Naive thymus-derived CD4-positive, alpha-beta T cell (primary cell): Measurements from ENCODE around the gene MOSMO. TPM values are rescaled to one million over a fixed set of nuclear protein-coding genes. Genes with fewer than 3 reads are reported as not detected.

Experiments used
- ATAC-seq: fragments of 150-1000 bp; cut with Tn5 transposase; 2 replicates; pipeline ENCODE4 v1.10.0; 2021; ENCODE audit warnings: mild to moderate bottlenecking, moderate library complexity
- CTCF ChIA-PET: fragments of 350-600 bp; sonication (Branson Sonifier 250); formaldehyde crosslinking; loops from one replicate; lab custom pipeline; 2021; ENCODE audit warnings: antibody characterized with exemption; lab: Charles Lee
- POLR2A ChIA-PET: fragments of 350-600 bp; sonication (Branson Sonifier 250); formaldehyde crosslinking; loops from one replicate; lab custom pipeline; 2021; ENCODE audit warnings: antibody characterized with exemption, inconsistent platforms; lab: Charles Lee
- DNase-seq, 9 donors: peaks; one replicate each; pipeline versions ENCODE4 v3.0.0 to v3.0.0-alpha.2; 2020 to 2022; ENCODE audit warnings: mixed read lengths in 1 of 9
- H3K27ac ChIP-seq: one replicate; pipeline ENCODE4 v1.7.0; 2013; ENCODE audit warnings: mild to moderate bottlenecking, low read depth, low read length, moderate library complexity
- H3K27me3 ChIP-seq, 2 donors: one replicate each; pipeline ENCODE4 v1.7.0; 2013; ENCODE audit warnings: low read length in 2 of 2, mild to moderate bottlenecking in 2 of 2, moderate library complexity in 2 of 2; ENCODE audit not compliant: control insufficient read depth in 2 of 2, insufficient read depth in 2 of 2
- H3K36me3 ChIP-seq, 3 experiments: 1 replicate in 2 of 3; 2 replicates in 1 of 3; pipeline ENCODE4 v1.7.0; 2013; ENCODE audit warnings: low read length in 3 of 3, mild to moderate bottlenecking in 3 of 3, moderate library complexity in 1 of 3; ENCODE audit not compliant: insufficient read depth in 3 of 3, control insufficient read depth in 2 of 3
- H3K4me1 ChIP-seq, 2 donors: one replicate each; pipeline ENCODE4 v1.7.0; 2013; ENCODE audit warnings: low read length in 2 of 2, mild to moderate bottlenecking in 2 of 2, moderate library complexity in 1 of 2; ENCODE audit not compliant: control insufficient read depth in 2 of 2, insufficient read depth in 2 of 2
- H3K4me3 ChIP-seq: 2 replicates; pipeline ENCODE4 v1.7.0; 2013; ENCODE audit warnings: mild to moderate bottlenecking, low read length
- H3K9me3 ChIP-seq, 3 experiments: 1 replicate in 2 of 3; 2 replicates in 1 of 3; pipeline ENCODE4 v1.7.0; 2013; ENCODE audit warnings: low read length in 3 of 3; ENCODE audit not compliant: control insufficient read depth in 2 of 3
- H3K27ac Mint-ChIP-seq, 9 donors: one replicate each; pipeline ENCODE4 v1.8.0; 2020 to 2022; ENCODE audit warnings: mixed read lengths in 9 of 9, mild to moderate bottlenecking in 8 of 9, moderate library complexity in 5 of 9, inconsistent platforms in 2 of 9
- H3K27me3 Mint-ChIP-seq, 5 donors: one replicate each; pipeline ENCODE4 v1.8.0; 2021 to 2022; ENCODE audit warnings: mixed read lengths in 5 of 5, mild to moderate bottlenecking in 1 of 5
- H3K36me3 Mint-ChIP-seq, 5 donors: one replicate each; pipeline ENCODE4 v1.8.0; 2020 to 2022; ENCODE audit warnings: mixed read lengths in 5 of 5, mild to moderate bottlenecking in 3 of 5, inconsistent platforms in 1 of 5
- H3K4me1 Mint-ChIP-seq, 7 donors: one replicate each; pipeline ENCODE4 v1.8.0; 2020 to 2022; ENCODE audit warnings: mixed read lengths in 7 of 7, mild to moderate bottlenecking in 3 of 7, inconsistent platforms in 1 of 7
- H3K4me3 Mint-ChIP-seq, 10 donors: one replicate each; pipeline ENCODE4 v1.8.0; 2020 to 2022; ENCODE audit warnings: mild to moderate bottlenecking in 10 of 10, mixed read lengths in 10 of 10, moderate library complexity in 6 of 10, inconsistent platforms in 2 of 10
- H3K9me3 Mint-ChIP-seq, 11 donors: one replicate each; pipeline ENCODE4 v1.8.0; 2020 to 2022; ENCODE audit warnings: mixed read lengths in 11 of 11, mild to moderate bottlenecking in 4 of 11, inconsistent platforms in 1 of 11, moderate library complexity in 1 of 11
- intact Hi-C, 2 donors: fragments of 100-400 bp; cut with micrococcal nuclease; formaldehyde crosslinking; loops; one replicate each; pipeline ENCODE4 v1.15.1; 2023
- polyA plus RNA-seq, 2 donors: library from polyadenylated mRNA; unstranded; fragments of 300-500 nt; fragmentation: Illumina TruSeq; gene quantifications; one replicate each; pipeline ENCODE4 v1.2.3, GENCODE V29; 2021
- total RNA-seq, 6 experiments: library from RNA in 5 of 6; stranded (reverse) in 5 of 6; gene quantifications; 1 replicate in 5 of 6; 2 replicates in 1 of 6; pipeline ENCODE4 v1.2.3 and lab custom pipeline; 2021 to 2026

The MOSMO gene
- total and polyA plus RNA-seq, 7 experiments from 2014 or later, result 2.8 to 24.0 (median 9.9) TPM

DNA sequence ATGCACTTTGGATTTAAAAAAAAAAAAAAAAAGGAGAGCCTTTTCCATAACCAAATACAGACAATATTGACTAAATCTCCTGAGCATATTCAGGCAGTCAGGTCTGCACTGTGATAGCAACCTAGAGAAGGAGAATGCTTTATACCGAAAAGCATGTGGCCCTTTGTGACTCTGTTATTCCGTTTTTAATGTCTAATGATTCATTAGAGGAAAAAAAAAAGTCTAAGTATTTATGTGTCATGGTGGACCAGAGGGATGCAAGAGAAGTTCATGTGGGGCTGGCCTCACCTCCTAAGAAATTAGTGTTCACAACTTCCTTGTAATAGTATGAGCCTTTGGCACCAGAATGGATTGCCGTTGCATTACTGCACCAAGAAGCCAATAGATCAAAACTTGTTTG, 73.1 kb downstream of the MOSMO start:
- POLR2A ChIA-PET, result no interaction called here
- H3K36me3 Mint-ChIP-seq, result peaks cover 3 to 20% (median 5%) of the 10 kb centered on the region in 5 donors
- intact Hi-C loops, result no loop called here

DNA sequence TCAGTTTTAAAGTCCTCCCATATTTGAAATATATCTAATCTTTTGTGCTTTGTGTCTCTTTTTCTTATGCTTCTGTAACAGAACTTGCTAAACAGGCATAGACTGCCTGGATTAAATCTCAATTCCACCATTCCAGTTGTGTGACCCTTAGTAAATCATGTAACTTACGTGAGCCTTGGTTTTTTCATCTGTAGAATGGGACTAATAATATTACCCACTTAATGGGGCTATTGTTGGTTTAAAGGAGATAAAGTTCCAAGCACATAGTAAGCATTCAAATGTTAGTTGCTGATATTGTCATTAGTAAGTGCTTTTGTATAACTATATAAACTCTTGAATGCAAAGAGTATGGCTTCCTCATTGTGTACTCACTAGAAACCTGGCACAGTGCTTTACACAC, 78.5 kb downstream of the MOSMO start:
- ChIA-PET CTCF (no interaction called here), POLR2A (no interaction called here)
- H3K4me3 Mint-ChIP-seq, result no peak overlapping the region
- H3K4me1 Mint-ChIP-seq, result peaks cover 0 to 2% (median 0%) of the 10 kb centered on the region in 7 donors
- Histone ChIP-seq H3K27me3 (no peaks in the 10 kb centered on the region), H3K4me3 (no peak overlapping the region), H3K36me3 (peaks cover 0 to 4% (median 3%) of the 10 kb centered on the region in 3 experiments), H3K27ac (no peak overlapping the region), H3K4me1 (no peaks in the 10 kb centered on the region), H3K9me3 (no peaks in the 10 kb centered on the region)
- intact Hi-C loops, result no loop called here
- DNase-seq (no peak), ATAC-seq (no peak)
- no peaks in the 10 kb centered on the region for H3K27me3 Mint-ChIP-seq
- no peaks in the 10 kb centered on the region for H3K9me3 Mint-ChIP-seq
- H3K36me3 Mint-ChIP-seq, result peaks cover 5 to 25% (median 8%) of the 10 kb centered on the region in 5 donors
- peak overlapping the region in 1 of 9 donors; percentile 57 for H3K27ac Mint-ChIP-seq

More for the DNA sequence above, 73.1 kb downstream of the MOSMO start:
- Histone ChIP-seq H3K27me3 (no peaks in the 10 kb centered on the region), H3K4me3 (no peak overlapping the region), H3K4me1 (no peaks in the 10 kb centered on the region), H3K9me3 (no peaks in the 10 kb centered on the region), H3K27ac (no peak overlapping the region), H3K36me3 (peaks cover 0 to 4% (median 0%) of the 10 kb centered on the region in 3 experiments)
- H3K27ac Mint-ChIP-seq, result no peak overlapping the region
- H3K4me3 Mint-ChIP-seq, result no peak overlapping the region
- H3K9me3 Mint-ChIP-seq, result no peaks in the 10 kb centered on the region
- H3K27me3 Mint-ChIP-seq, result no peaks in the 10 kb centered on the region
- ATAC-seq, result no peak
- peaks cover 0 to 5% (median 0%) of the 10 kb centered on the region in 7 donors for H3K4me1 Mint-ChIP-seq
- no peak for DNase-seq
- CTCF ChIA-PET, result no interaction called here

DNA sequence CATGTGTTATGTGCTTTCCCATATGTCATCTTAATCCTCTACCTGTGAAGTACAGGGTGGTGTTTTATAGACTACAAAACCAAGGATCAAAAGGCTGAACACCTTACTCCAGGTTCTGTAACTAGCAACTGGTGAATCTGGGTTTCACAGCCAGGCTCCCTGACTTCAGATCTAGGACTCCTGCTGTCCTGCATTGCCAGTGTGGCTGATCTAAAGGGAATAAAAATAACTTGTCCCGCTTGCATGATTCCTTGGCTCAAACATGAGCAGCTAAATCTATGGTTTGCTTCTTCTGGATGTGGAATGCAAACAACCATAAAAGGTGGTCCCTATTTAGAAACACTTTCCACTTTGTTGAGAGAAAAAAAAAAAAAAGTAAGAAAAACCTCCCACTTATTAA, 80.7 kb downstream of the MOSMO start:
- H3K27ac Mint-ChIP-seq, result no peak overlapping the region
- CTCF ChIA-PET, result no interaction called here
- H3K4me3 ChIP-seq, result no peak overlapping the region

DNA sequence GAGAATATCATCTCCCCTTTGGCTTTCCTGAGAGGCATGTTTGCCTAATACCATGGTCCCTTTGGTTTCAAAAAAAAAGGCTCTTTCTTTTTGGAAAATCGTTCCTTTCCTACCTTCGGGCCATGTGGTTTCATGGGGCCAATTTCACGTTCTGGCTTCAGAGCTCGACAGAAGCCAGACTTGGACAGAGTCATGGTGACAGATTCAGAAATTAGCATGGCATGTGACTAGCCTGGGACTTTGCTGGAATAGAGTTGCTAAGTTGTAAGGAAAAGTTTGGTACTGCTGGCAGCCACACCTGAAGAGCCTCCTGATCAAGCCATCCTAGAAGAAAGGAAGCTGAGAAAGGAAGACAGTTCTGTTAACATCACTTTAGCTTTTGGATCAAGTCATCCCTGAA, 82.0 kb downstream of the MOSMO start:
- Histone ChIP-seq H3K27ac (no peak overlapping the region), H3K27me3 (no peaks in the 10 kb centered on the region), H3K4me3 (no peak overlapping the region), H3K4me1 (no peaks in the 10 kb centered on the region), H3K36me3 (peaks cover 0 to 3% (median 0%) of the 10 kb centered on the region in 3 experiments), H3K9me3 (no peaks in the 10 kb centered on the region)
- ChIA-PET CTCF (interaction anchor here (0.6 to 1.6 kb wide), 4 partner anchors 9 to 1148 kb away, joined by 3 to 6 read pairs (median 4); partner anchors contain the start of gene PDZD9), POLR2A (interaction anchor here (1.0 kb wide), 1 partner anchor 11 kb away, joined by 3 read pairs; no protein-coding TSS in a partner anchor)
- intact Hi-C loops, result no loop called here
- Mint-ChIP-seq H3K27ac (no peak overlapping the region), H3K4me3 (no peak overlapping the region), H3K36me3 (peaks cover 4 to 17% (median 8%) of the 10 kb centered on the region in 5 donors), H3K4me1 (peaks cover 0 to under 1% (median 0%) of the 10 kb centered on the region in 7 donors), H3K27me3 (peaks cover under 1 to 2% (median 1%) of the 10 kb centered on the region in 5 donors), H3K9me3 (no peaks in the 10 kb centered on the region)
- DNase-seq (no peak), ATAC-seq (no peak)

More for the DNA sequence above, 80.7 kb downstream of the MOSMO start:
- Mint-ChIP-seq H3K36me3 (peaks cover 5 to 21% (median 8%) of the 10 kb centered on the region in 5 donors), H3K9me3 (no peaks in the 10 kb centered on the region), H3K4me3 (no peak overlapping the region), H3K4me1 (peaks cover 0 to 2% (median 0%) of the 10 kb centered on the region in 7 donors), H3K27me3 (no peaks in the 10 kb centered on the region)
- Histone ChIP-seq H3K27me3 (no peaks in the 10 kb centered on the region), H3K27ac (no peak overlapping the region), H3K36me3 (peaks cover 0 to 4% (median 3%) of the 10 kb centered on the region in 3 experiments), H3K4me1 (no peaks in the 10 kb centered on the region), H3K9me3 (no peaks in the 10 kb centered on the region)
- ATAC-seq, result no peak
- intact Hi-C loops, result no loop called here
- no peak for DNase-seq
- POLR2A ChIA-PET, result no interaction called here

DNA sequence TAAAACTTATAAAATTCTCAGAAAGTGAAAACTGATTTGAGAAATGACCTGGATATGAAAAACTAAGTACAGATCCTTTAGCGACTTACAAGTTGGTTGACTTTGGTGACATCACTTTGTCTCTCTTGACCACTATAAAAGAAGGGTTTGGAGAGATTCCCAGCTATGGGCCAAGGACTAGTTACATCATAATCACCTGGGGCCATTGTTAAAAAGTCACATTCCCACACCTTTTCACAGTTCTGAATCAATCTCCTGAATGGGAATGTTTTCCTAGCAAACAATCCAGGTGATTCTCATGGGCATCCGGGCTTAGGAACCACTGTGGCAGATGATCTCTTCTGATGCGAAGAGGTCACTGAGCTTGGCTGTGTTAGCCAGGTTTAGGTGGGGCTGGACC, 83.8 kb downstream of the MOSMO start:
- Mint-ChIP-seq H3K27ac (no peak overlapping the region), H3K4me3 (no peak overlapping the region), H3K4me1 (no peaks in the 10 kb centered on the region), H3K9me3 (no peaks in the 10 kb centered on the region), H3K36me3 (peaks cover 0 to 4% (median 0%) of the 10 kb centered on the region in 5 donors), H3K27me3 (peaks cover 5 to 9% (median 6%) of the 10 kb centered on the region in 5 donors)
- no peaks in the 10 kb centered on the region for H3K27me3 ChIP-seq
- no peaks in the 10 kb centered on the region for H3K4me1 ChIP-seq
- H3K36me3 ChIP-seq, result no peaks in the 10 kb centered on the region
- DNase-seq, result no peak
- ATAC-seq, result no peak
- CTCF ChIA-PET, result interaction anchor here (0.6 to 1.0 kb wide), 3 partner anchors 14 to 98 kb away, joined by 3 read pairs; no protein-coding TSS in a partner anchor
- POLR2A ChIA-PET, result interaction anchor here (0.6 to 1.1 kb wide), 2 partner anchors 14 to 104 kb away, joined by 3 to 4 read pairs; no protein-coding TSS in a partner anchor
- H3K27ac ChIP-seq, result no peak overlapping the region
- intact Hi-C loops, result no loop called here
- no peak overlapping the region for H3K4me3 ChIP-seq
- H3K9me3 ChIP-seq, result no peaks in the 10 kb centered on the region

DNA sequence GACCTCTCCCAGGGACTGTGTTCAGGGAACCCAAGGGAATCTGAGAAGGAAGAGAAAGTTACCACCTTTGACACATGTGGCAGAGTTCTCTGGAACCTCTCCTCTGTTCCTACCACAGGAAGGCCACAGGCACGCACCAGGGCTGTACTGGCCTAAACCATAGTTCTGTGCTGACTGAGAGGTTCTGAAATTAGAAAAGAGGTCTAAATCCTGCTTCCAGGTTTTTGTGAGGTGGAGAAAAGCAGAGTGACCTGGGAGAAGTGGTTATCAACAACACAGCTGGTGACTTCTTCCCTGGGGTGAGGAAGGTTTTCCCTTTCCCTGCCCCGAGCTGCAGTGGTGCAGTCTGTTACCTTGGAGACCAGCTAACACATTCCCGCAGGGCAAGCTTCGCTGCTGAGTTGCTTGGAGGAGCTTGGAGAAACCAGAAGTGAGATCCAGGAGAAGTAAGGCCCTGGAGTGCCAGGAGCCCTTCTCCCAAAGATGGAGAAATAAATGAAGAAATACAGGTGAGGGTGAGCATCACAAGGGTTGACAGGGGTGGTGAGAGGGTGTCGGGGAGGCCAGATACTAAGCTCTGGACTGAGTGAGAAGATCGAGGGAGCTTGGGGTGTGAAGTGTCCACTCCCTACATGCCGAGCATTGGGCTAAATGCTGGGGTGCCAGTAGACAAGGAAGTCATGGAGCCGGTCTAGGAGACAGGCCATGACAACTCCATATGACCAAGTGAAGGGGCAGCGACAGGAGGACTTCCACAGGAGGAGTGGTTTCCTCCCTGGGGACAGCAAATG, 84.4 kb downstream of the MOSMO start, which contains the start of gene VWA3A:
Gene VWA3A, plus strand, starts transcription at position 399 of the 791 bp plus-strand sequence. Its CDS starts 97 bp downstream, at position 496.
- no peaks in the 10 kb centered on the region for H3K36me3 ChIP-seq
- no peak for DNase-seq
- no peaks in the 10 kb centered on the region for H3K9me3 ChIP-seq
- H3K4me3 ChIP-seq, result no peak within 1 kb of the TSS
- Mint-ChIP-seq H3K27ac (peak within 1 kb of the TSS in 1 of 9 donors; percentile 49), H3K36me3 (peaks cover 0 to 4% (median 0%) of the 10 kb centered on the region in 5 donors), H3K27me3 (peaks cover 5 to 13% (median 9%) of the 10 kb centered on the region in 5 donors), H3K4me1 (no peaks in the 10 kb centered on the region), H3K9me3 (no peaks in the 10 kb centered on the region), H3K4me3 (no peak within 1 kb of the TSS)
- CTCF ChIA-PET, result interaction anchor here (0.6 to 1.0 kb wide), 2 partner anchors 14 to 1282 kb away, joined by 3 to 4 read pairs; no protein-coding TSS in a partner anchor
- POLR2A ChIA-PET, result interaction anchor here (0.6 kb wide), 1 partner anchor 104 kb away, joined by 4 read pairs; no protein-coding TSS in a partner anchor
- no peaks in the 10 kb centered on the region for H3K27me3 ChIP-seq
- H3K27ac ChIP-seq, result no peak within 1 kb of the TSS
- no peak for ATAC-seq
- intact Hi-C loops, result no loop called here
- no peaks in the 10 kb centered on the region for H3K4me1 ChIP-seq
